Mammary epithelial cell (primary cell): ENCODE measurements around the gene DCHS2.

Experiments
- CTCF ChIP-seq, 2 donors: IDR thresholded peaks in 1 of 2; conservative IDR thresholded peaks in 1 of 2; 2 replicates each; pipeline ENCODE4 v1.5.1; 2011 to 2012; ENCODE audit warnings: inconsistent platforms in 2 of 2, low read length in 2 of 2, mild to moderate bottlenecking in 2 of 2, control low read depth in 1 of 2, low read depth in 1 of 2; ENCODE audit not compliant: insufficient read depth in 1 of 2; ENCODE audit errors: extremely low read depth in 1 of 2
- EZH2 ChIP-seq: IDR thresholded peaks from 2 replicates; pipeline ENCODE4 v1.6.1; 2012; ENCODE audit warnings: low read length, inconsistent platforms, borderline replicate concordance

DNA sequence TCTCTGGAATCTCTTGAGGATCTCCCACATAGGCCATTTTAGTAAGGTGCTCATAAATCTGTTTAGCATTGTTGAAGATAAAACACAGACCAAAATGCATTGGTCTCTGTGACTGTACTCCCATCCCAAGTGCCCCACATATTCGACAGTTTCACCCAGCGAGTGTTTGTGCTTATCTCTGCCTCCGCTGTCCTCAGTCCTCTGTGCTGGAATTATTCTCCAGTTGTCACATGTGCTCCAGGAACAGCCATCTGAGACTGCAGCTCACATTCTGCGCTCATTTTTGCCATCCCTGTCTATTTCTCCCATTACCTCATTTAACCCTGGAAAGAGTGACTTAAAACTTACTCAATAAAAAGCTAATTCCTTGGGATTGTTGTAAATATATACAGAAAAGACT is 27.6 kb upstream of the DCHS2 start:
- TF ChIP-seq CTCF (conservative IDR thresholded peaks at IDR 0.05 in 1 of 2, IDR thresholded peaks at IDR 0.05 in 1 of 2; ENCODE audit: extremely low read depth in 1 of 2, insufficient read depth in 1 of 2, low read depth in 1 of 2, low read length in 2 of 2) (no peak), EZH2 (no peak)
